Breast epithelium (tissue), 4 donors: ENCODE data around the gene BPIFA3. TPM values are rescaled to one million over a fixed set of nuclear protein-coding genes. Genes with fewer than 3 reads are reported as not detected.
"Not testable (repeated sequence)": the region's sequence is repeated elsewhere in the genome, so short reads cannot be mapped to it uniquely, and the experiment has no call there.

Source experiments
- DNase-seq, 2 donors: peaks; one replicate each; pipeline ENCODE4 v3.0.0-alpha.2; 2019; ENCODE audit warnings: low spot score in 2 of 2
- H3K27ac ChIP-seq, 2 donors: fragments of 200-600 bp; sonication (generic) in 1 of 2; one replicate each; pipeline ENCODE4 v1.5.1; 2016 to 2019; ENCODE audit warnings: mild to moderate bottlenecking in 1 of 2
- H3K27me3 ChIP-seq, 2 donors: fragments of 200-600 bp; sonication (generic) in 1 of 2; one replicate each; pipeline versions ENCODE4 v1.5.1 to v1.6.0; 2017 to 2019; ENCODE audit warnings: control low read depth in 1 of 2, mild to moderate bottlenecking in 1 of 2
- H3K36me3 ChIP-seq: fragments of 200-600 bp; one replicate; pipeline ENCODE4 v1.5.1; 2019
- H3K4me1 ChIP-seq, 2 donors: fragments of 200-600 bp; sonication (generic); one replicate each; pipeline ENCODE4 v1.5.1; 2016 to 2019; ENCODE audit warnings: control low read depth in 1 of 2
- H3K4me3 ChIP-seq, 3 donors: fragments of 200-600 bp; sonication (generic); 1 replicate in 2 of 3; 2 replicates in 1 of 3; pipeline ENCODE4 v1.5.1; 2016 to 2019; ENCODE audit warnings: mild to moderate bottlenecking in 3 of 3, moderate library complexity in 2 of 3
- H3K9me3 ChIP-seq, 2 donors: fragments of 200-600 bp; sonication (generic) in 1 of 2; one replicate each; pipeline ENCODE4 v1.5.1; 2016 to 2019; ENCODE audit warnings: control low read depth in 1 of 2
- POLR2A ChIP-seq: fragments of 450-650 bp; IDR thresholded peaks from one replicate; pipeline ENCODE4 v1.6.1; 2016; ENCODE audit warnings: antibody characterized with exemption, mild to moderate bottlenecking, moderate library complexity
- POLR2AphosphoS5 ChIP-seq, 3 donors: sonication (generic); formaldehyde crosslinking; IDR thresholded peaks; one replicate each; pipeline ENCODE4 v1.6.1; 2017; ENCODE audit warnings: antibody characterized with exemption in 3 of 3
- intact Hi-C: fragments of 100-400 bp; cut with DNase I; formaldehyde crosslinking; loops from one replicate; pipeline ENCODE4 v1.15.1; 2023; ENCODE audit warnings: low total_unique reads
- total RNA-seq, 3 donors: library from RNA; depleted of rRNA; stranded (reverse); fragments of >200 nt; gene quantifications; one replicate each; pipeline ENCODE4 v1.1.0, GENCODE V29; 2016
- TF ChIP-seq, protein P1 (sequence below), 3 donors: fragments of 450-650 bp; IDR thresholded peaks; one replicate each; pipeline ENCODE4 v1.5.1; 2016 to 2017; ENCODE audit warnings: antibody characterized with exemption in 3 of 3, mild to moderate bottlenecking in 3 of 3, moderate library complexity in 3 of 3

BPIFA3 gene
- total RNA-seq, 3 donors from 2014 or later, result not detected

DNA sequence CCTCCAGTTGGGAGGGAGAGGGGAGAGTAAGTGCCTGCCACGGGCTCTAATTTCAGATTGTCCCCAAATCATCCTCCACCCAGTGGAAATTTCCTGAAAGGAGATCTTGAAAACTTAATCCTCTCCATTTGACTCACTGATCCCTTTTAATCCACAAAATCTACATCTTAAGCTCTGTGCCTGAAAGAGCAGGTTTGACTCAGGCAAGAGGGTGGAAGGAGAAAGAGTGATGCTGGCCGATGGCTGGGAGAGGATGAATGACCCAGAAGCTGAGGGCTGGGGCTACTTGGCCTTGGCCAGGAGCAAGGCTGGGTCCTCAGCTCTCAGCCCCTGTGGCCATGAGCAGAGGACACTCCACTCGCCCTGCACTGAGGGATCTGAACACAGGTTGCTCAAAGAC is 41.1 kb upstream of the BPIFA3 start:
- H3K27me3 ChIP-seq, result no peaks in the 10 kb centered on the region
- no peak for DNase-seq
- intact Hi-C loops, result no loop called here
- no peaks in the 10 kb centered on the region for H3K4me1 ChIP-seq
- no peak for TF ChIP-seq POLR2AphosphoS5 (IDR thresholded peaks at IDR 0.05)
- TF ChIP-seq, protein P1, sequence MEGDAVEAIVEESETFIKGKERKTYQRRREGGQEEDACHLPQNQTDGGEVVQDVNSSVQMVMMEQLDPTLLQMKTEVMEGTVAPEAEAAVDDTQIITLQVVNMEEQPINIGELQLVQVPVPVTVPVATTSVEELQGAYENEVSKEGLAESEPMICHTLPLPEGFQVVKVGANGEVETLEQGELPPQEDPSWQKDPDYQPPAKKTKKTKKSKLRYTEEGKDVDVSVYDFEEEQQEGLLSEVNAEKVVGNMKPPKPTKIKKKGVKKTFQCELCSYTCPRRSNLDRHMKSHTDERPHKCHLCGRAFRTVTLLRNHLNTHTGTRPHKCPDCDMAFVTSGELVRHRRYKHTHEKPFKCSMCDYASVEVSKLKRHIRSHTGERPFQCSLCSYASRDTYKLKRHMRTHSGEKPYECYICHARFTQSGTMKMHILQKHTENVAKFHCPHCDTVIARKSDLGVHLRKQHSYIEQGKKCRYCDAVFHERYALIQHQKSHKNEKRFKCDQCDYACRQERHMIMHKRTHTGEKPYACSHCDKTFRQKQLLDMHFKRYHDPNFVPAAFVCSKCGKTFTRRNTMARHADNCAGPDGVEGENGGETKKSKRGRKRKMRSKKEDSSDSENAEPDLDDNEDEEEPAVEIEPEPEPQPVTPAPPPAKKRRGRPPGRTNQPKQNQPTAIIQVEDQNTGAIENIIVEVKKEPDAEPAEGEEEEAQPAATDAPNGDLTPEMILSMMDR (IDR thresholded peaks at IDR 0.05), result no peak
- TF ChIP-seq POLR2A, result no peak
- H3K9me3 ChIP-seq, result peaks cover 0 to 2% of the 10 kb centered on the region in 2 donors
- H3K4me3 ChIP-seq, result no peak overlapping the region
- H3K36me3 ChIP-seq, result no peaks in the 10 kb centered on the region
- H3K27ac ChIP-seq, result no peak overlapping the region

DNA sequence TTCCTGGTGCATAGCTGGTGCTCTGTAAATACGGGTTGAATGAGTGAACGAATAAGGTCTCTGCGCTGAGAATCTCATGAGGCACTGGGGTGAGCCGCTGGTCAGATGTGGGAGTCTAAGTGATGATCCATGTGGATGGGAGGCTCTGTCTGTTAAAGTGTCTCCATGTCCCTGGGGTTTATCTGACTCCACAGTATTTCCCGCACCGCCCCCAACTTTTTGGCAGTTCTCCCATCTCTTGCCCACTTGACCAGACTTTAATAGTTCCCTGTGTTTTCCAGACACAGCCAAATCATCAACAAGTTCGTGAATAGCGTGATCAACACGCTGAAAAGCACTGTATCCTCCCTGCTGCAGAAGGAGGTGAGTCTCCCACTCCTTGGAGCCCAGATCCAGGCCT is 39.3 kb upstream of the BPIFA3 start:
- no peak overlapping the region for H3K27ac ChIP-seq
- H3K27me3 ChIP-seq, result no peaks in the 10 kb centered on the region
- no peak for DNase-seq
- no peak for TF ChIP-seq POLR2AphosphoS5 (IDR thresholded peaks at IDR 0.05)
- intact Hi-C loops, result no loop called here
- H3K4me1 ChIP-seq, result no peaks in the 10 kb centered on the region
- no peaks in the 10 kb centered on the region for H3K9me3 ChIP-seq
- H3K4me3 ChIP-seq, result no peak overlapping the region
- H3K36me3 ChIP-seq, result no peaks in the 10 kb centered on the region

DNA sequence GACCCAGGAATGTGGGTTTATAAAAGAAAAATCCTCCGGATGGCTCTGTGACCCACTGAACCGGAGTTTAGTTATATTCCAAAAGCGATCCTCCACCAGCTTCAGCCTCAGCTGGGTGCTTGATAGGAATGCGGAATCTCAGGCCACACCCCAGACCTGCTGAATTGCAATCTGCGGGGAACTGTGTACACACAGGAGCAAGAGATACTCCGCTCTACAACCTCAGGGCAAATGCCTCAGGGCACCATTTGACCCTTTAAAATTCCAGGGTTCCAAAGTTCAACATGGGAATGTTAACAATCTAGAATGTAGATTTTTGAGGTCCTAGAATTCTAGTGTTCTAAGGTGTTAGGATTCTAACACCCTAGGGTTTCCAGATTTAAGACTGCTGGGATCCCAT is 38.4 kb upstream of the BPIFA3 start:
- H3K9me3 ChIP-seq, result peaks cover 0 to 6% of the 10 kb centered on the region in 2 donors
- H3K27me3 ChIP-seq, result no peaks in the 10 kb centered on the region
- TF ChIP-seq, protein P1 (IDR thresholded peaks at IDR 0.05), result no peak
- TF ChIP-seq POLR2AphosphoS5 (IDR thresholded peaks at IDR 0.05), result no peak
- TF ChIP-seq POLR2A, result no peak
- no peak for DNase-seq
- H3K4me3 ChIP-seq, result no peak overlapping the region
- H3K36me3 ChIP-seq, result no peaks in the 10 kb centered on the region
- intact Hi-C loops, result no loop called here
- H3K4me1 ChIP-seq, result no peaks in the 10 kb centered on the region
- H3K27ac ChIP-seq, result no peak overlapping the region

DNA sequence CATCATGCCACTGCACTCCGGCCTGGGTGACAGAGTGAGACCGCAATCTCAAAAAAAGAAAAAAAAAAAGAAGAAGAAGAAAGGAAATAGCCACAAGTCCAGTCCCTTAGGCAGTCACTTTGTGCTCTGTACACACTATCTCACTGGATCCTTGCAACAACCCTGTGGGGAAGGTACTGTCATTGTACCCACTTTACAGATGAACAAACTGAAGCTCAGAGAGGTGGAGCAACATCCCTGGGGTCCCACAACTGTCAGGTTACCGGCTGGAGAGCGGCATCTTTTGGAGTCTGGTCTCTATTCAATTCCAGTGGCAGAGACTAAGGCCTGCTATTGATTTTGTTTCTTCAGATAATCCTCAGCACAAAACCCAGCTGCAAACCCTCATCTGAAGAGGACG is 37.0 kb upstream of the BPIFA3 start:
- DNase-seq, result no peak
- no peaks in the 10 kb centered on the region for H3K27me3 ChIP-seq
- no peaks in the 10 kb centered on the region for H3K36me3 ChIP-seq
- H3K4me1 ChIP-seq, result no peaks in the 10 kb centered on the region
- no peak overlapping the region for H3K4me3 ChIP-seq
- peaks cover 0 to 6% of the 10 kb centered on the region in 2 donors for H3K9me3 ChIP-seq
- H3K27ac ChIP-seq, result no peak overlapping the region
- intact Hi-C loops, result no loop called here
- no peak for TF ChIP-seq POLR2A
- TF ChIP-seq, protein P1 (IDR thresholded peaks at IDR 0.05), result no peak
- TF ChIP-seq POLR2AphosphoS5 (IDR thresholded peaks at IDR 0.05), result no peak

DNA sequence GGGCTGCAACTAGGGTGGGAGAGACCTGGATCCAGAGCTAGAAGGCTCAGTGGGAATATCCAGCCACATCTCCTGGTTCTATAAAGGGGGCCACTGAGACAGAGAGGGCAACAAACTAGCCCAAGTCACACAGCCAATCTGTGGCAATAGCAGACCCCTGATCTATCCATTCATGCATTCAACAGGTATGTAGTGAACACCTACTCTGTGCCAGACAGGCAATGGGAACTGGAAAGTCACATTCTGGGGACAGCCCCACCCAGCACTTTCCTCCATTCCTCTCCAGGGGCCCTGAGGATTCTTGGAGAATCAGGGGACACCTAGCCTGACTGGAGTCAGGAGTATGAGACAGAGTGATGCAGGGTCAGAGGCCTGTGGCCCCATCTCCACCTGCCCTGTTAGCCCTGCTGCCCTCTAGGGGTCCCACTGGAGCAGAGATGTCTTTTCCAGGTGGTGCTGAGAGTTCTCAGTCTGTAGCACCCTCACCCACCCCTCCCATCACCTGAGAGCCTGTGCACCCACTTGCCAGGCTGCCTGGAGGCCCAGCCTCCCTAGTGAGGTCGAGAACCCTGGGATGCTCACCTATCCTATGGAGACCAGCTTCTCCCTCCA is 35.6 kb upstream of the BPIFA3 start:
- Histone ChIP-seq H3K4me1 (no peaks in the 10 kb centered on the region), H3K27me3 (no peaks in the 10 kb centered on the region), H3K36me3 (no peaks in the 10 kb centered on the region), H3K9me3 (peaks cover 0 to 6% of the 10 kb centered on the region in 2 donors), H3K27ac (no peak overlapping the region), H3K4me3 (no peak overlapping the region)
- intact Hi-C loops, result no loop called here
- TF ChIP-seq, protein P1 (IDR thresholded peaks at IDR 0.05), result no peak
- TF ChIP-seq POLR2AphosphoS5 (IDR thresholded peaks at IDR 0.05) (no peak), POLR2A (no peak)
- no peak for DNase-seq

DNA sequence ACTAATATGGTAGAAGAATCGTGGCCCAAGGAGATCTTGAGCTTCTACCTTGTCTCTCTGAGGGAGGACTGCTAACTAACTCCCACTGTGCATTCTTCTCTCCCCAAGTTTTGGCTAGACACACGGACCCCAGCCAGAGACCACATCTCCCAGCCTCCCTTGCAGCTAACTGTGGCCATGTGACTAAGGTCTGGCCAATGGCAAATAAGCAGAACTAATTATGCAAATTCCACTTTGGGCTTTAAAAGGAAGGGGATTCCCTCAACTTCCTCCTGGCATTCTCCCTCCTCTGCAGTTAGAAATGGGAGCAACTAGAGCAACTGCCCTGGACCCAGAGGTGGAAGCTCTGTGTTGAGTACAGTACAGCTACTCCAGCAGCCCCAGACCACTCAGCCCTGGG is 33.8 kb upstream of the BPIFA3 start:
- TF ChIP-seq POLR2A (no peak), POLR2AphosphoS5 (IDR thresholded peaks at IDR 0.05) (no peak)
- TF ChIP-seq, protein P1 (IDR thresholded peaks at IDR 0.05), result no peak
- H3K36me3 ChIP-seq, result no peaks in the 10 kb centered on the region
- intact Hi-C loops, result no loop called here

DNA sequence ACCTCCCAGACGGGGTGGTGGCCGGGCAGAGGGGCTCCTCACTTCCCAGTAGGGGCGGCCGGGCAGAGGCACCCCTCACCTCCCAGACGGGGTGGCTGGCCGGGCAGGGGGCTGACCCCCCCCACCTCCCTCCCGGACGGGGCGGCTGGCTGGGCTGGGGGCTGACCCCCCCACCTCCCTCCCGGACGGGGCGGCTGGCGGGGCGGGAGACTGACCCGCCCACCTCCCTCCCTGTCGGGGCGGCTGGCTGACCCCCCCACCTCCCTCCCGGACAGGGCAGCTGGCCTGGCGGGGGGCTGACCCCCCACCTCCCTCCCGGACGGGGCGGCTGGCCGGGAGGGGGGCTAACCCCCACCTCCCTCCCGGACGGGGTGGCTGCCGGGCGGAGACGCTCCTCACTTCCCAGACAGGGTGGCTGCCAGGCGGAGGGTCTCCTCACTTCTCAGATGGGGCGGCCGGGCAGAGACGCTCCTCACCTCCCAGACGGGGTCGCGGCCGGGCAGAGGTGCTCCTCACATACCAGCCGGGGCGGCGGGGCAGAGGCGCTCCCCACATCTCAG is 32.0 kb upstream of the BPIFA3 start:
- H3K27ac ChIP-seq, H3K4me3 ChIP-seq, H3K4me1 ChIP-seq, H3K27me3 ChIP-seq, DNase-seq, intact Hi-C loops, H3K36me3 ChIP-seq, H3K9me3 ChIP-seq: not testable (repeated sequence)

More for the DNA sequence above, 33.8 kb upstream of the BPIFA3 start:
- Histone ChIP-seq H3K4me3 (no peak overlapping the region), H3K27me3 (no peaks in the 10 kb centered on the region), H3K27ac (no peak overlapping the region), H3K9me3 (peaks cover 0 to 6% of the 10 kb centered on the region in 2 donors), H3K4me1 (no peaks in the 10 kb centered on the region)
- no peak for DNase-seq
